Natural killer cell (primary cell): Measurements from ENCODE around the gene FBXL17. TPM values are rescaled to one million over a fixed set of nuclear protein-coding genes. Genes with fewer than 3 reads are reported as not detected.

Source experiments
- ATAC-seq, 3 donors: fragments of 150-1000 bp in 2 of 3; fragments of 200-7000 bp in 1 of 3; cut with Tn5 transposase; 1 replicate in 1 of 3; 2 replicates in 2 of 3; pipeline ENCODE4 v1.10.0; 2021; ENCODE audit warnings: mild to moderate bottlenecking in 2 of 3, moderate library complexity in 2 of 3
- DNase-seq, 2 donors: peaks; one replicate each; pipeline versions ENCODE4 v3.0.0 to v3.0.0-alpha.2; 2013 to 2021; ENCODE audit warnings: mixed read lengths in 1 of 2
- H3K27ac ChIP-seq: one replicate; pipeline ENCODE4 v1.5.1; 2013; ENCODE audit warnings: mild to moderate bottlenecking, low read length
- H3K27me3 ChIP-seq: one replicate; pipeline ENCODE4 v1.6.1; 2013; ENCODE audit warnings: low read length; ENCODE audit not compliant: control insufficient read depth, insufficient read depth
- H3K36me3 ChIP-seq: one replicate; pipeline ENCODE4 v1.6.1; 2013; ENCODE audit warnings: low read length; ENCODE audit not compliant: control insufficient read depth, insufficient read depth
- H3K4me1 ChIP-seq: one replicate; pipeline ENCODE4 v1.6.1; 2013; ENCODE audit warnings: low read length; ENCODE audit not compliant: control insufficient read depth, insufficient read depth
- H3K4me3 ChIP-seq: one replicate; pipeline ENCODE4 v1.5.1; 2013; ENCODE audit warnings: low read length
- H3K9me3 ChIP-seq: one replicate; pipeline ENCODE4 v1.6.1; 2013; ENCODE audit warnings: low read length; ENCODE audit not compliant: control insufficient read depth, insufficient read depth
- H3K27ac Mint-ChIP-seq, 2 donors: one replicate each; pipeline ENCODE4 v1.8.0; 2022; ENCODE audit warnings: mild to moderate bottlenecking in 2 of 2, mixed read lengths in 2 of 2, moderate library complexity in 1 of 2
- H3K27me3 Mint-ChIP-seq, 2 donors: one replicate each; pipeline ENCODE4 v1.8.0; 2022; ENCODE audit warnings: low read depth in 2 of 2, mixed read lengths in 2 of 2
- H3K36me3 Mint-ChIP-seq: one replicate; pipeline ENCODE4 v1.8.0; 2022; ENCODE audit warnings: mixed read lengths
- H3K4me1 Mint-ChIP-seq, 2 donors: one replicate each; pipeline ENCODE4 v1.8.0; 2022; ENCODE audit warnings: mixed read lengths in 2 of 2
- H3K4me3 Mint-ChIP-seq: one replicate; pipeline ENCODE4 v1.8.0; 2022; ENCODE audit warnings: mild to moderate bottlenecking, moderate library complexity, mixed read lengths
- H3K9me3 Mint-ChIP-seq, 2 donors: one replicate each; pipeline ENCODE4 v1.8.0; 2022; ENCODE audit warnings: mixed read lengths in 2 of 2
- WGBS: methylation state at CpG from one replicate; pipeline ENCODE4 v1.1.7; 2013; ENCODE audit warnings: missing lambda C conversion rate; ENCODE audit not compliant: insufficient coverage; 5-methylcytosine and 5-hydroxymethylcytosine counted together
- intact Hi-C: fragments of 100-400 bp; cut with micrococcal nuclease; formaldehyde crosslinking; loops from one replicate; pipeline ENCODE4 v1.14.2; 2022
- total RNA-seq, 4 donors: library from RNA; stranded (reverse); fragments of 120-200 nt in 1 of 4; gene quantifications; one replicate each; pipeline versions ENCODE4 v1.2.3 to v1.2.4, GENCODE V29; 2013 to 2022
- TF ChIP-seq, protein P1 (sequence below): fragments of 200-600 bp; IDR thresholded peaks from one replicate; pipeline ENCODE4 v1.8.0; 2022; ENCODE audit warnings: antibody characterized with exemption

The FBXL17 gene
- total RNA-seq, 3 donors from 2014 or later (not counting 1 experiment from before 2014, with no cell fraction given) = 34.2 to 46.8 (median 34.9) TPM

DNA sequence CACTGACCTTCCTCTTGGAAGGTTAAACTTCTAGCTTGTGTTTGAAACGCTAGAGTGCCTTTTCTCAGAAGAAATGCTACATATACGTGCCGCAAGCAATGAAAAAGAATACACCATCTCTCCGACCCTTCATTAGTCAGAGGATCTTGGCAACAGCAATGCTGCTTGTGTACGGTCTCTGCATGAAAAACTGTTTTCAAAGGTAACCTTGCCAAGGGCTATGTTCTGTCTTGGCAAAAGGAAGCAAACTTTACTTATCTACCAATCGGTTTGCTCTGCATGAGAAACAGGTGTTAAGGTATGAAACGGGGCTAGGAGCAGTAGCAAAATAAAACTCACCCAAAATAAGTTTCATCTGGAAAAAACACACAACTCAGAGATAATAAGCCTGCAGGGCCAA lies 297.8 kb downstream of the FBXL17 start:
- ATAC-seq (no peak), DNase-seq (no peak)
- Mint-ChIP-seq H3K36me3 (no peaks in the 10 kb centered on the region), H3K4me1 (peaks cover 17 to 19% of the 10 kb centered on the region in 2 donors), H3K9me3 (no peaks in the 10 kb centered on the region), H3K4me3 (no peak overlapping the region), H3K27ac (no peak overlapping the region), H3K27me3 (no peaks in the 10 kb centered on the region)
- Histone ChIP-seq H3K4me3 (no peak overlapping the region), H3K36me3 (no peaks in the 10 kb centered on the region), H3K27ac (no peak overlapping the region), H3K9me3 (no peaks in the 10 kb centered on the region), H3K4me1 (no peaks in the 10 kb centered on the region), H3K27me3 (no peaks in the 10 kb centered on the region)
- 95% methylated on average over 7 of the region's 7 CpGs for WGBS
- intact Hi-C loops = no loop called here
- TF ChIP-seq, protein P1, sequence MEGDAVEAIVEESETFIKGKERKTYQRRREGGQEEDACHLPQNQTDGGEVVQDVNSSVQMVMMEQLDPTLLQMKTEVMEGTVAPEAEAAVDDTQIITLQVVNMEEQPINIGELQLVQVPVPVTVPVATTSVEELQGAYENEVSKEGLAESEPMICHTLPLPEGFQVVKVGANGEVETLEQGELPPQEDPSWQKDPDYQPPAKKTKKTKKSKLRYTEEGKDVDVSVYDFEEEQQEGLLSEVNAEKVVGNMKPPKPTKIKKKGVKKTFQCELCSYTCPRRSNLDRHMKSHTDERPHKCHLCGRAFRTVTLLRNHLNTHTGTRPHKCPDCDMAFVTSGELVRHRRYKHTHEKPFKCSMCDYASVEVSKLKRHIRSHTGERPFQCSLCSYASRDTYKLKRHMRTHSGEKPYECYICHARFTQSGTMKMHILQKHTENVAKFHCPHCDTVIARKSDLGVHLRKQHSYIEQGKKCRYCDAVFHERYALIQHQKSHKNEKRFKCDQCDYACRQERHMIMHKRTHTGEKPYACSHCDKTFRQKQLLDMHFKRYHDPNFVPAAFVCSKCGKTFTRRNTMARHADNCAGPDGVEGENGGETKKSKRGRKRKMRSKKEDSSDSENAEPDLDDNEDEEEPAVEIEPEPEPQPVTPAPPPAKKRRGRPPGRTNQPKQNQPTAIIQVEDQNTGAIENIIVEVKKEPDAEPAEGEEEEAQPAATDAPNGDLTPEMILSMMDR = no peak

DNA sequence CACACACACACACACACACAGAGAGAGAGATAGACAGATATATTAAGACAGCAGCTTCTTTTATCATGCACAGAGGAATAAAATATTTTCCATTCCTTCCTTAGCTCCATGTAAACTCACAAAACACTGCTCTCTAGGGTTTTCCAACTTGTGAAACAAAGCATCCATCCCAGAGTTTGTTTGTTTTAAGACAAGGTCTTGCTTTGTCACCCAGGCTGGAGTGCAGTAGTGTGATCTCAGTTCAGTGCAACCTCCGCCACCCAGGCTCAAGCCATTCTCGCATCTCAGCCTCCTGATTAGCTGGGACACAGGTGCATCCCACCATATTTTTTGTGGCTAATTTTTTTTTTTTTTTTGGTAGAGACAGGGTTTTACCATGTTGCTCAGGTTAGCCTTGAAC lies 298.7 kb downstream of the FBXL17 start:
- Mint-ChIP-seq H3K27ac (no peak overlapping the region), H3K9me3 (no peaks in the 10 kb centered on the region), H3K4me3 (no peak overlapping the region), H3K36me3 (no peaks in the 10 kb centered on the region), H3K4me1 (peaks cover 16 to 19% of the 10 kb centered on the region in 2 donors), H3K27me3 (no peaks in the 10 kb centered on the region)
- H3K27me3 ChIP-seq = no peaks in the 10 kb centered on the region
- H3K4me1 ChIP-seq = no peaks in the 10 kb centered on the region
- H3K9me3 ChIP-seq = no peaks in the 10 kb centered on the region
- H3K27ac ChIP-seq = no peak overlapping the region
- intact Hi-C loops = no loop called here
- no peak overlapping the region for H3K4me3 ChIP-seq
- 100% methylated on average over 2 of the region's 2 CpGs for WGBS
- TF ChIP-seq, protein P1 = no peak
- ATAC-seq (no peak), DNase-seq (no peak)
- H3K36me3 ChIP-seq = no peaks in the 10 kb centered on the region

DNA sequence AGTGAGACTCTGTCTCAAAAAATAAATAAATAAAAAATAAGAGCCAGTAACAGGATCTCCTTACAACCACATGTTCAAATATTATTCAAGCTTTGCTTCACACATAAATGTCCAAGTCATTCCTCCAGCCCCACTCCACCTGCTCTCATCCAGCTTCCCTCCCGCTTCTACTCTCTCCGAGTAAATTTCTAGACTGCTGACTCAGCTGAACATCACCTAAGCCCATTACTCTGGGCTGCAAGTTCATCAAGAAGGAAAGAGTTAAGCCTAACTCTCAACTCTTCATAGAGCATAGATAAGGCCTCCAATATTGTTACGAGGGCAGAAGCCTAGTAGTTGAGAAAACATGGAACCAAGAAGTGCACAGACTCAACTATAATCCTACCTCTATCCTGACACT lies 300.2 kb downstream of the FBXL17 start:
- DNase-seq (no peak), ATAC-seq (no peak)
- Mint-ChIP-seq H3K36me3 (no peaks in the 10 kb centered on the region), H3K27ac (no peak overlapping the region), H3K4me3 (no peak overlapping the region), H3K9me3 (no peaks in the 10 kb centered on the region), H3K27me3 (no peaks in the 10 kb centered on the region), H3K4me1 (peaks cover 9 to 11% of the 10 kb centered on the region in 2 donors)
- TF ChIP-seq, protein P1 = no peak
- 96% methylated on average over 3 of the region's 3 CpGs for WGBS
- H3K36me3 ChIP-seq = no peaks in the 10 kb centered on the region
- no peak overlapping the region for H3K27ac ChIP-seq
- no peaks in the 10 kb centered on the region for H3K27me3 ChIP-seq
- H3K4me1 ChIP-seq = no peaks in the 10 kb centered on the region
- no peaks in the 10 kb centered on the region for H3K9me3 ChIP-seq
- intact Hi-C loops = no loop called here
- no peak overlapping the region for H3K4me3 ChIP-seq

DNA sequence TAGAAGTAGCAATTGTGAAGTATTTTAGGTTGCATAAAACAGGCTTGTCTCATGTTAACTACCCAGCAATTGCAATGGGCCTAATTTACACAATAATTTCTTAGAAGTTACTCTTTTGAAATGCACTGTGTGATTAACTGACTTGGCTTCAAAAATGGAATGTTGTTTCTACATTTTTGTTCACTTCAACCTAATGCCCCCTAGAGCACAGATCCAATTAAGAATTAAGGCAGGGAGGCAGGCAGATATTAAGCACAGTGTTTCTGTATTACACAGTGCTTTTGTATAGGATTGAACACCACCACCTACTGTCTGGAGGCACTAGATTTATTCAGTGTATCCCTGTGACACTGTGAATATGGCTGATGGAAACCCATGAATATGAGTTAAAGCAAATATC lies 302.1 kb downstream of the FBXL17 start:
- Mint-ChIP-seq H3K4me3 (no peak overlapping the region), H3K27me3 (no peaks in the 10 kb centered on the region), H3K9me3 (no peaks in the 10 kb centered on the region), H3K4me1 (no peaks in the 10 kb centered on the region), H3K27ac (no peak overlapping the region), H3K36me3 (peaks cover 1% of the 10 kb centered on the region)
- H3K27me3 ChIP-seq = no peaks in the 10 kb centered on the region
- no peak overlapping the region for H3K27ac ChIP-seq
- no peak overlapping the region for H3K4me3 ChIP-seq
- intact Hi-C loops = no loop called here
- no peak for DNase-seq
- no peak for ATAC-seq
- TF ChIP-seq, protein P1 = no peak
- no peaks in the 10 kb centered on the region for H3K9me3 ChIP-seq
- H3K4me1 ChIP-seq = no peaks in the 10 kb centered on the region
- H3K36me3 ChIP-seq = no peaks in the 10 kb centered on the region
